Right lobe of liver (tissue), 6 donors: ENCODE measurements around the gene ALG9. TPM values are rescaled to one million over a fixed set of nuclear protein-coding genes. Genes with fewer than 3 reads are reported as not detected.

Experiments
- ATAC-seq, 4 donors: fragments of 200-7000 bp; cut with Tn5 transposase; one replicate each; pipeline ENCODE4 v1.9.1; 2020; ENCODE audit warnings: mild to moderate bottlenecking in 4 of 4, moderate library complexity in 4 of 4
- DNase-seq, 3 donors: peaks; one replicate each; pipeline ENCODE4 v3.0.0-alpha.2; 2020
- H3K27ac ChIP-seq, 3 donors: fragments of 200-600 bp; one replicate each; pipeline ENCODE4 v1.8.0; 2022
- H3K27me3 ChIP-seq, 2 donors: fragments of 200-600 bp; one replicate each; pipeline ENCODE4 v1.8.0; 2022
- H3K36me3 ChIP-seq, 4 donors: fragments of 200-600 bp; sonication (generic) in 1 of 4; one replicate each; pipeline versions ENCODE4 v1.5.1 to v1.8.0; 2017 to 2022; ENCODE audit warnings: control low read depth in 1 of 4
- H3K4me1 ChIP-seq, 4 donors: fragments of 200-600 bp; sonication (generic) in 1 of 4; one replicate each; pipeline versions ENCODE4 v1.5.1 to v1.8.0; 2017 to 2022; ENCODE audit warnings: control low read depth in 1 of 4
- H3K4me3 ChIP-seq, 3 donors: fragments of 200-600 bp; one replicate each; pipeline ENCODE4 v1.8.0; 2022
- H3K9me3 ChIP-seq, 4 donors: fragments of 200-600 bp; sonication (generic) in 1 of 4; one replicate each; pipeline versions ENCODE4 v1.5.1 to v1.8.0; 2017 to 2022; ENCODE audit warnings: control low read depth in 1 of 4
- CTCF ChIP-seq, 4 donors: fragments of 200-600 bp in 3 of 4; fragments of 450-650 bp in 1 of 4; IDR thresholded peaks; one replicate each; pipeline versions ENCODE4 v1.5.1 to v1.8.0; 2016 to 2022; ENCODE audit warnings: antibody characterized with exemption in 4 of 4, mild to moderate bottlenecking in 2 of 4
- POLR2A ChIP-seq: fragments of 450-650 bp; IDR thresholded peaks from one replicate; pipeline ENCODE4 v1.6.1; 2017; ENCODE audit warnings: antibody characterized with exemption, mild to moderate bottlenecking
- WGBS: methylation state at CpG from one replicate; pipeline ENCODE4 v1.1.6; 2018; ENCODE audit warnings: low coverage, low lambda C conversion rate; ENCODE audit not compliant: insufficient coverage; ENCODE audit errors: missing lambda C conversion rate; 5-methylcytosine and 5-hydroxymethylcytosine counted together
- intact Hi-C, 2 donors: fragments of 100-400 bp; cut with DNase I; formaldehyde crosslinking; loops; one replicate each; pipeline versions ENCODE4 v1.11.2 to v1.14.1; 2022
- total RNA-seq, 6 experiments: library from RNA; depleted of rRNA in 2 of 6; stranded (reverse); fragments of >200 nt in 2 of 6; fragmentation: NEBNext Ultra II Directional in 3 of 6; extraction: Animal tissue kit (Norgen Biotek cat#: 25700) in 3 of 6; gene quantifications; one replicate each; pipeline versions ENCODE4 v1.1.0 to v1.2.4, GENCODE V29; 2016 to 2023
- donor health status: DM: no; HTN: yes; CAD: no.
- donor health status: DM: no; HTN: no; CAD: no.
- donor health status: DM: no; HTN: no; CAD: no.
- donor health status: DM: no; HTN: yes; CAD: no.
- donor health status: DM: no; HTN: yes; CAD: no.

Gene ALG9
- total RNA-seq, 6 experiments from 2014 or later = 15.0 to 20.8 (median 18.2) TPM

GRCh38 chr11:111748035-111748804, 123.2 kb downstream of the ALG9 start:
- DNase-seq (no peak), ATAC-seq (peak; percentile 19 to 50 (median 24))
- TF ChIP-seq POLR2A (no peak), CTCF (IDR thresholded peaks at IDR 0.05) (no peak)
- Histone ChIP-seq H3K27me3 (no peaks in the 10 kb centered on the region), H3K4me1 (peaks cover 0 to 15% (median 7%) of the 10 kb centered on the region in 4 donors), H3K27ac (peak overlapping the region in 2 of 3 donors; percentile 29 to 79), H3K36me3 (peaks cover 0 to 79% (median 39%) of the 10 kb centered on the region in 4 donors), H3K4me3 (no peak overlapping the region), H3K9me3 (no peaks in the 10 kb centered on the region)
- 62% methylated on average over 6 of the region's 7 CpGs for WGBS
- intact Hi-C loops = no loop called here

- ATAC-seq (no peak), DNase-seq (no peak)
- Histone ChIP-seq H3K4me1 (peaks cover 0 to 8% (median 3%) of the 10 kb centered on the region in 4 donors), H3K36me3 (peaks cover 0 to 77% (median 34%) of the 10 kb centered on the region in 4 donors), H3K27ac (peak overlapping the region in 1 of 3 donors; percentile 49), H3K27me3 (no peaks in the 10 kb centered on the region), H3K4me3 (no peak overlapping the region), H3K9me3 (no peaks in the 10 kb centered on the region)
- intact Hi-C loops = no loop called here
- TF ChIP-seq CTCF (IDR thresholded peaks at IDR 0.05) = no peak
- no peak for TF ChIP-seq POLR2A
- WGBS = 82% methylated on average over 6 of the region's 6 CpGs
These were observed 125.5 kb downstream of the ALG9 start for GRCh38 chr11:111745719-111746504.

- TF ChIP-seq CTCF (IDR thresholded peaks at IDR 0.05) (no peak), POLR2A (no peak)
- ATAC-seq (no peak), DNase-seq (no peak)
- intact Hi-C loops = no loop called here
- Histone ChIP-seq H3K36me3 (peaks cover 0 to 63% (median 36%) of the 10 kb centered on the region in 4 donors), H3K4me1 (peaks cover 0 to 15% (median 7%) of the 10 kb centered on the region in 4 donors), H3K27ac (no peak overlapping the region), H3K4me3 (no peak overlapping the region), H3K27me3 (no peaks in the 10 kb centered on the region), H3K9me3 (no peaks in the 10 kb centered on the region)
- WGBS = 100% methylated on average over 2 of the region's 2 CpGs
These were observed 127.7 kb downstream of the ALG9 start for GRCh38 chr11:111743700-111744099.

- Histone ChIP-seq H3K27me3 (no peaks in the 10 kb centered on the region), H3K36me3 (peaks cover 0 to 45% (median 26%) of the 10 kb centered on the region in 4 donors), H3K27ac (no peak overlapping the region), H3K4me1 (peaks cover 7 to 29% (median 17%) of the 10 kb centered on the region in 4 donors), H3K4me3 (no peak overlapping the region), H3K9me3 (no peaks in the 10 kb centered on the region)
- 85% methylated on average over 2 of the region's 2 CpGs for WGBS
- intact Hi-C loops = no loop called here
- no peak for TF ChIP-seq CTCF (IDR thresholded peaks at IDR 0.05)
- TF ChIP-seq POLR2A = no peak
- no peak for DNase-seq
- no peak for ATAC-seq
These were observed 129.6 kb downstream of the ALG9 start for GRCh38 chr11:111741751-111742150.
